ENCODE results near the gene TTC1.

DNA sequence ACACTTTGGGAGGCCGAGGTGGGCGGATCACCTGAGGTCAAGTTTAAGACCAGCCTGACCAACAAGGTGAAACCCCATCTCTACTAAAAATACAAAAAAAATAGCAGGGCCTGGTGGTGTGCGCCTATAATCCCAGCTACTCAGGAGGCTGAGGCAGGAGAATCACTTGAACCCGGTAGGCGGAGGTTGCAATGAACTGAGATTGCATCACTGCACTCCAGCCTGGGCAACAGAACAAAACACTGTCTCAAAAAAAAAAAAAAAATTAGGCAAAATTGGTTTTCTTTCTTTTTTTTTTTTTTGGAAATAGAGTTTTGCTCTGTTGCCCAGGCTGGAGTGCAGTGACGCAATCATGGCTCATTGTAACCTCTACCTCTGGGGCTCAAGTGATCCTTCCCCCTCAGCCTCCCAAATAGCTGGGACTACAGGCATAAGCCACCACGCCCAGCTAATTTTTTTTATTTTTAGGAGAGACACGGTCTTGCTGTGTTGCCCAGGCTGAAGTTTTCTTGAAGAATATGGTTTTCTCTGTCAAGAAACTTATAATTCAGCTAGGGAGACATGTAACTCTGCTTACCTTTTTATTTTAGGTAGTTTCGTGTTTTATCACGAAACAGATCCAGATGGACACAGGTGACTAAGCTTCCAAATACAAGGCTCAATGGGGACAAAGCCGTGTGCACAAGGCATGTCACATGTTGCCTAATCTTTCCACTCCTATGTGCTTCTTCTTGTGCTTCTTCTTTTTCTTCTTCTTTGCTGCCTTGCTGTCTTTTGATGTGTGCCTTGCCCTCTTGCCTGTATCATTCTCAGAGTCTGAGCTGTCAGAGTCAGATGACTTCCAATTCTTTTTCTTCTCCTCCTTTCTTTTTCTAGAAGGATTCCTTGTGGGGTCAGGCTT is 14.3 kb downstream of the TTC1 start:
- TF ChIP-seq POLR2A (IDR thresholded peaks at IDR 0.05): no peak
- TF ChIP-seq, protein P1, sequence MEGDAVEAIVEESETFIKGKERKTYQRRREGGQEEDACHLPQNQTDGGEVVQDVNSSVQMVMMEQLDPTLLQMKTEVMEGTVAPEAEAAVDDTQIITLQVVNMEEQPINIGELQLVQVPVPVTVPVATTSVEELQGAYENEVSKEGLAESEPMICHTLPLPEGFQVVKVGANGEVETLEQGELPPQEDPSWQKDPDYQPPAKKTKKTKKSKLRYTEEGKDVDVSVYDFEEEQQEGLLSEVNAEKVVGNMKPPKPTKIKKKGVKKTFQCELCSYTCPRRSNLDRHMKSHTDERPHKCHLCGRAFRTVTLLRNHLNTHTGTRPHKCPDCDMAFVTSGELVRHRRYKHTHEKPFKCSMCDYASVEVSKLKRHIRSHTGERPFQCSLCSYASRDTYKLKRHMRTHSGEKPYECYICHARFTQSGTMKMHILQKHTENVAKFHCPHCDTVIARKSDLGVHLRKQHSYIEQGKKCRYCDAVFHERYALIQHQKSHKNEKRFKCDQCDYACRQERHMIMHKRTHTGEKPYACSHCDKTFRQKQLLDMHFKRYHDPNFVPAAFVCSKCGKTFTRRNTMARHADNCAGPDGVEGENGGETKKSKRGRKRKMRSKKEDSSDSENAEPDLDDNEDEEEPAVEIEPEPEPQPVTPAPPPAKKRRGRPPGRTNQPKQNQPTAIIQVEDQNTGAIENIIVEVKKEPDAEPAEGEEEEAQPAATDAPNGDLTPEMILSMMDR (IDR thresholded peaks at IDR 0.05): no peak
